Activated CD4-positive, alpha-beta T cell treated with anti-CD3 and anti-CD28 coated beads for 1 hour (primary cell): ENCODE results near the gene NEURL3.
"Not testable (repeated sequence)": the region's sequence is repeated elsewhere in the genome, so short reads cannot be mapped to it uniquely, and the experiment has no call there.

ENCODE experiments used
- DNase-seq: peaks from one replicate; pipeline ENCODE4 v3.0.0-alpha.2; 2020

Gene NEURL3

GRCh38 chr2:96506016-96506906 lies 1.1 kb upstream of the NEURL3 start:
- DNase-seq, result no peak

- DNase-seq, result no peak
These were observed 1.4 kb downstream of the NEURL3 start for GRCh38 chr2:96503637-96504243.

GRCh38 chr2:96502891-96503636 lies 2.1 kb downstream of the NEURL3 start:
- no peak for DNase-seq

GRCh38 chr2:96501886-96502810 lies 3.0 kb downstream of the NEURL3 start:
- DNase-seq, result no peak

- no peak for DNase-seq
These were observed 3.7 kb downstream of the NEURL3 start for GRCh38 chr2:96501471-96501874.

- DNase-seq, result no peak
These were observed 4.6 kb downstream of the NEURL3 start for GRCh38 chr2:96500385-96501066.

- DNase-seq, result no peak
These were observed 5.8 kb downstream of the NEURL3 start for GRCh38 chr2:96499061-96499960.

- not testable (repeated sequence) for DNase-seq
These were observed 6.5 kb downstream of the NEURL3 start for GRCh38 chr2:96498611-96499010.

- DNase-seq, result no peak
These were observed 7.1 kb downstream of the NEURL3 start for GRCh38 chr2:96498021-96498431.

- no peak for DNase-seq
These were observed 9.1 kb downstream of the NEURL3 start for GRCh38 chr2:96495982-96496629.

GRCh38 chr2:96494188-96494587 lies 11.0 kb downstream of the NEURL3 start:
- DNase-seq, result no peak

GRCh38 chr2:96493072-96493471 lies 12.1 kb downstream of the NEURL3 start:
- DNase-seq, result no peak

GRCh38 chr2:96491860-96492497 lies 13.2 kb downstream of the NEURL3 start:
- no peak for DNase-seq

GRCh38 chr2:96489663-96490062 lies 15.5 kb downstream of the NEURL3 start:
- DNase-seq, result no peak

- DNase-seq, result no peak
These were observed 15.9 kb downstream of the NEURL3 start for GRCh38 chr2:96489261-96489660.

- DNase-seq, result no peak
These were observed 18.5 kb downstream of the NEURL3 start for GRCh38 chr2:96486696-96487095.

GRCh38 chr2:96485751-96486651 lies 19.2 kb downstream of the NEURL3 start:
- peak; percentile 89 for DNase-seq

GRCh38 chr2:96485350-96485749 lies 19.8 kb downstream of the NEURL3 start:
- no peak for DNase-seq

- no peak for DNase-seq
These were observed 21.1 kb downstream of the NEURL3 start for GRCh38 chr2:96484091-96484490.
